GM12874 (cell line): ENCODE results near the gene PEX5L.

Experiments
- TF ChIP-seq, protein P1 (sequence below): IDR thresholded peaks from 2 replicates; pipeline ENCODE4 v1.5.1; 2011; ENCODE audit warnings: low read depth, mild to moderate bottlenecking, control low read depth, low read length, moderate library complexity; ENCODE audit not compliant: insufficient read depth

PEX5L gene

DNA sequence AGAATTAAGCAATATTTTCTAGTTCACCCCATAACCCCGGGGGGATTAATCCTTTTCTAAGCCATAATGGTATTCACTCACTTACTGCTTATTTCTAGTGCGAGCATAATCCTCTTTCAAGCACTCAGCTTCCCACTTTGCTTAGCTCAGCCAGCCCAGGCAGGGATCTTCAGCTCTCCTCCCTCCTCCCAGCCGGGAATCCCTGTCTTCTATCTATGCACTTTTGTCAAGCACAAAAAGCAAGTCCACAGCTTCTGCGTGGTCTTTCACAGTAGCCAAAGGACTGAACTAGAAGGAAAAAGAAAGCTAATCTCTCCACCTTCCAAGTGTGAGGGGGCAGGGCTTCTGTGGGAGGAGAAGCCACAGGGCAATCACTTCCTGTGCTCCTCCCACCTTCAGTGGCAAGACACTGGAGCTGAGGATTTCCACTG is 62.8 kb downstream of the PEX5L start:
- TF ChIP-seq, protein P1, sequence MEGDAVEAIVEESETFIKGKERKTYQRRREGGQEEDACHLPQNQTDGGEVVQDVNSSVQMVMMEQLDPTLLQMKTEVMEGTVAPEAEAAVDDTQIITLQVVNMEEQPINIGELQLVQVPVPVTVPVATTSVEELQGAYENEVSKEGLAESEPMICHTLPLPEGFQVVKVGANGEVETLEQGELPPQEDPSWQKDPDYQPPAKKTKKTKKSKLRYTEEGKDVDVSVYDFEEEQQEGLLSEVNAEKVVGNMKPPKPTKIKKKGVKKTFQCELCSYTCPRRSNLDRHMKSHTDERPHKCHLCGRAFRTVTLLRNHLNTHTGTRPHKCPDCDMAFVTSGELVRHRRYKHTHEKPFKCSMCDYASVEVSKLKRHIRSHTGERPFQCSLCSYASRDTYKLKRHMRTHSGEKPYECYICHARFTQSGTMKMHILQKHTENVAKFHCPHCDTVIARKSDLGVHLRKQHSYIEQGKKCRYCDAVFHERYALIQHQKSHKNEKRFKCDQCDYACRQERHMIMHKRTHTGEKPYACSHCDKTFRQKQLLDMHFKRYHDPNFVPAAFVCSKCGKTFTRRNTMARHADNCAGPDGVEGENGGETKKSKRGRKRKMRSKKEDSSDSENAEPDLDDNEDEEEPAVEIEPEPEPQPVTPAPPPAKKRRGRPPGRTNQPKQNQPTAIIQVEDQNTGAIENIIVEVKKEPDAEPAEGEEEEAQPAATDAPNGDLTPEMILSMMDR = no peak

DNA sequence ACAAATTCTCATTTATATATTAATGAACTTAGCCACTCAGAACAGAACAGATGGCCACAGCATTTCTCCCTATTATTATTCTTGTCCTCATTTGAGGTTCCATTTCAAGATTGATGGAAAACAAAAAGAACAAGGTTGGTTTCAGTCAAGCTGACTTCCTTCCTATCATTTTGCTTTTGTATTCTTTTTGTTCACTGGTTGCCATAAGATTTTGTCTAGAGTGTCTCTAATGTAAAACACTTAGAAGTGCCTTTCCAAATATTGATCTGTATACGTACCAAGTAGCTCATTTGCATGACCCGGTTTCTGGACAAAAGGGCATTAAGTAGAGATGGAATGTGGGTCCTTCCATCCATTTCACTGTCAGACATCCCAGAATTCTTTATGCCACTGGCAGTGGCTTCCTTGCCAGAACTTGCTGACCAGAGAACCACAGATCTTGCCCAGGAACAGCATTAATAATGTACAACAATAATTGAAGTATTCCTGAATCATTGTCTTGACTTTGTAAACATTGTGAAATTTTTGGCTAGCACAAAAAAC is 63.8 kb downstream of the PEX5L start:
- TF ChIP-seq, protein P1 = no peak

DNA sequence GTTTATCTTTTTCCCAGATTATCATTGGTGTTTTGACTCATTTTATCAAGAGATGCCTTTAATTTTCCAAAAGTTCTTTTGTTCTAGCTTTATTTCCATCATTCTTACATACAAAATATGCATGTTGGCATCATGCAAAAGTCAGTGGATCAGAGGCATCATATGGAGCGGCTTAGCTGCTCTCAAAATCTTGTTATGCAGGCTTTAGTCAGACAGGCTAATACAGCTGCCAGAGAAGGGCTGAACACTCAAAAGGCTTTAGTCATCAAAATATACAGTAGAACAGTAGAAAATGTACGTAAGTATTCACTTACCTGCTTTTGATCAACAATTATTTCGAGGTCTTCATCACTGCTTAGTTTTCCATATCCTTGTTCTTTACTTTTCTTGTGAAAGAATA is 65.5 kb downstream of the PEX5L start:
- TF ChIP-seq, protein P1 = no peak

DNA sequence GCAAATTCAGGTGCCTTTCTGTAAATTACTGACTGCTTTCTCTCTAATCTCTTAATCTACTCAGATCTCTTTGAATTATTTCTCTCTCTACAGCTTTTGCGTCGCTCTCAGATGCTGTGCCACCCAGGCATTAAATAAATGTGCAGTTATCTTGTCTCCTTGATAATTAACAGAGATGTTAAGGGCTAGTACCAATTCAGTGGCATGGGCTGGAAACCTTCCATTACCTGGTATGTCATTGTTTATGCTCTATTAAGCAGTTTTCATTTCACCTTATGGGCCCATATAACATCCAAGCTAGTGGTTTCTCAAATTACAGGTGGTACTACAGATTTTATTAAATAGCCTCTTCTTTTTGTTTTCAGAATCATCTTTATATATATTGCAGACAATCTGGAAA is 66.0 kb downstream of the PEX5L start:
- TF ChIP-seq, protein P1 = no peak

DNA sequence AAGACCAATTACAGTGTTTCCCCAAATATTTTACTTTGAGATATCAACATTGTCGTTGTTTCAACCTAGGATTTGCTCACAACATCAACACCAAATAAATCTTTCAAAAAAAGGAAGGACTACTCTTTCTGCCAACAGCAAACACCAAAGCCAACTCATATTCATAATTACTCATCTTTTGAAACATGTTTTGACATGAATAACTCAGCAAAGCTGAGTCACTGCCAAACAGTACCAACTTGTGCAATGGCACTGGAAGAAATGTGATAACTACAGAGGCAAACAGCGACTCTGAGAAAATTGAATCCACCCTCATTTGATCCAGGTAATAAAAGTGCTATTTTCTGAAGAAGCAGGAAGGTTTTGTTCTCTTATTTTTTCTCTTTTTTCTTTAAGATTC is 67.2 kb downstream of the PEX5L start:
- TF ChIP-seq, protein P1 = no peak

DNA sequence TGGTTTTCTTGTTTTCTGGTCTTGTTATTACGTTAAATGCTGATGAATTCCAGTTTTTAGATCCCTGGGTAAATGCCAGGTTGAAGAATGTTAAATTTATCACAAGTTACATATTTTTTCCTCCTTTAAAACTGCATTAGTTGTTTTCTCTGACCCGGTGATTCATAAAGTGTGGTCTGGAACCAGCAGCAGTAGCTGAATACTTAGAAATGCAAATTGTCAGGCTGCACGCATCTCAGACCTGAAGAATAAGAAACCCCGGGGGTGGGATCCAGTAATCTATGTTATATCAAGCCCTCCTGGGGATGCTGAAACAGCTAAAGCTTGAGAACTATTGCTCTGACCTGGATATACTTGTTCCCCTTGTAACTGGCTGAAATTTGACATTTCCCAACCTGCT is 69.1 kb downstream of the PEX5L start:
- TF ChIP-seq, protein P1 = no peak

DNA sequence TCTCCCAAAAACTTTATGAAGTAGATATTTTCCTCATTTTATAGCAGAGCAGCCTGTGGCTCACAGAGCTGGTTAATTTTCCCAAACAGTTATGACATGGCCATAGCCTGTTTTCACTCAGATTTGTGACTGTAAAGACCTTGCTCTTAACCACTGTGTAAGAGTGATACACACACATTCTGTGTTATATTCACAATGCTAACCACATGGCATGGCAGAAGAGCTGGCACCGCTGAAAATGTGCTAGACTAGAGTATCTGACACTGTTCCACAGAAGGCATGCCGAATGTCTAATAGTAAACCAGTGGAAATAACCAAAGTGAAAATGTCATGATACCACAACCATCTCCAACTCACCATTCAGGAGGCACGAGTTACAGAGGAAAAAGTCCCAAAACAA is 71.8 kb downstream of the PEX5L start:
- TF ChIP-seq, protein P1 = no peak
